A172 (cell line): ENCODE measurements around the gene XYLT1. TPM values are rescaled to one million over a fixed set of nuclear protein-coding genes. Genes with fewer than 3 reads are reported as not detected.
"Not testable (repeated sequence)": the region's sequence is repeated elsewhere in the genome, so short reads cannot be mapped to it uniquely, and the experiment has no call there.

Experiments used
- DNase-seq: peaks from one replicate; pipeline ENCODE4 v3.0.0-alpha.2; 2015; ENCODE audit warnings: low spot score
- total RNA-seq: library from RNA; depleted of rRNA; stranded (reverse); fragments of >200 nt; shearing (Covaris generic); gene quantifications from 2 replicates; pipeline ENCODE4 v1.2.3, GENCODE V29; 2014

Gene XYLT1
- total RNA-seq, 1 experiment from 2014 or later = not detected

GRCh38 chr16:17431012-17431411 lies 39.7 kb downstream of the XYLT1 start:
- no peak for DNase-seq

- DNase-seq = no peak
Observed at GRCh38 chr16:17426451-17426850, 44.3 kb downstream of the XYLT1 start.

- DNase-seq = no peak
Observed at GRCh38 chr16:17424771-17425170, 46.0 kb downstream of the XYLT1 start.

GRCh38 chr16:17423221-17423620 lies 47.5 kb downstream of the XYLT1 start:
- DNase-seq = no peak

- no peak for DNase-seq
Observed at GRCh38 chr16:17420816-17421215, 49.9 kb downstream of the XYLT1 start.

GRCh38 chr16:17419266-17419665 lies 51.5 kb downstream of the XYLT1 start:
- DNase-seq = no peak

- DNase-seq = no peak
Observed at GRCh38 chr16:17417740-17418139, 53.0 kb downstream of the XYLT1 start.

GRCh38 chr16:17416461-17417311 lies 54.1 kb downstream of the XYLT1 start:
- DNase-seq = no peak

- no peak for DNase-seq
Observed at GRCh38 chr16:17414916-17415315, 55.8 kb downstream of the XYLT1 start.

- DNase-seq = no peak
Observed at GRCh38 chr16:17414421-17414820, 56.3 kb downstream of the XYLT1 start.

- no peak for DNase-seq
Observed at GRCh38 chr16:17413508-17413907, 57.3 kb downstream of the XYLT1 start.

GRCh38 chr16:17412791-17413190 lies 58.0 kb downstream of the XYLT1 start:
- DNase-seq = no peak

GRCh38 chr16:17412221-17412620 lies 58.5 kb downstream of the XYLT1 start:
- no peak for DNase-seq

GRCh38 chr16:17411263-17411662 lies 59.5 kb downstream of the XYLT1 start:
- no peak for DNase-seq

- not testable (repeated sequence) for DNase-seq
Observed at GRCh38 chr16:17410316-17410715, 60.4 kb downstream of the XYLT1 start.

GRCh38 chr16:17409894-17410293 lies 60.9 kb downstream of the XYLT1 start:
- no peak for DNase-seq

- DNase-seq = no peak
Observed at GRCh38 chr16:17408955-17409441, 61.8 kb downstream of the XYLT1 start.

- DNase-seq = no peak
Observed at GRCh38 chr16:17408296-17408695, 62.5 kb downstream of the XYLT1 start.

GRCh38 chr16:17407321-17407720 lies 63.4 kb downstream of the XYLT1 start:
- no peak for DNase-seq

- DNase-seq = no peak
Observed at GRCh38 chr16:17404941-17405689, 65.6 kb downstream of the XYLT1 start.

- no peak for DNase-seq
Observed at GRCh38 chr16:17403859-17404545, 66.8 kb downstream of the XYLT1 start.

- DNase-seq = no peak
Observed at GRCh38 chr16:17403156-17403809, 67.5 kb downstream of the XYLT1 start.
